Measurements from ENCODE around the gene ENTPD7.

DNA sequence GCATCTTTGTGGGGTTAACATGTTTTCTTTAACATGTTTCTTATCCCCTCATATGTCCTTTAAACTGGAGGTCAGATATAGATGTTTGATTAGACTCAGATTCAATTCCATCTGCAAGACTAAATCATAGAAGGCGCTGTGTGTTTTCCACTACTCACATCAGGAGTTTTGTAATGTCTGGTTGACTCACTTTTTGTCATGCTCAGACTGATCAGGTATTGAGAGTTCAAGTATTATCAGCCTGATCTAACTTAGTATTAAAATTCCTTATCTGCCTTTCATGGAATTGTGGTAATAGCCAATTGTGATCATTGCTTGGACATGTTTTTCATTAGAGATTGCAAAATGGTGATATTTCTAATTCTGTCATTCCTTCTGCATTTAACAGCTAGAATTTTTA, 30.2 kb downstream of the ENTPD7 start:
- TF ChIP-seq, protein P1, sequence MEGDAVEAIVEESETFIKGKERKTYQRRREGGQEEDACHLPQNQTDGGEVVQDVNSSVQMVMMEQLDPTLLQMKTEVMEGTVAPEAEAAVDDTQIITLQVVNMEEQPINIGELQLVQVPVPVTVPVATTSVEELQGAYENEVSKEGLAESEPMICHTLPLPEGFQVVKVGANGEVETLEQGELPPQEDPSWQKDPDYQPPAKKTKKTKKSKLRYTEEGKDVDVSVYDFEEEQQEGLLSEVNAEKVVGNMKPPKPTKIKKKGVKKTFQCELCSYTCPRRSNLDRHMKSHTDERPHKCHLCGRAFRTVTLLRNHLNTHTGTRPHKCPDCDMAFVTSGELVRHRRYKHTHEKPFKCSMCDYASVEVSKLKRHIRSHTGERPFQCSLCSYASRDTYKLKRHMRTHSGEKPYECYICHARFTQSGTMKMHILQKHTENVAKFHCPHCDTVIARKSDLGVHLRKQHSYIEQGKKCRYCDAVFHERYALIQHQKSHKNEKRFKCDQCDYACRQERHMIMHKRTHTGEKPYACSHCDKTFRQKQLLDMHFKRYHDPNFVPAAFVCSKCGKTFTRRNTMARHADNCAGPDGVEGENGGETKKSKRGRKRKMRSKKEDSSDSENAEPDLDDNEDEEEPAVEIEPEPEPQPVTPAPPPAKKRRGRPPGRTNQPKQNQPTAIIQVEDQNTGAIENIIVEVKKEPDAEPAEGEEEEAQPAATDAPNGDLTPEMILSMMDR (IDR thresholded peaks at IDR 0.05), result no peak
- no peak for TF ChIP-seq POLR2A (IDR thresholded peaks at IDR 0.05)
